IMR-90 (cell line): Measurements from ENCODE around the gene CTF1. TPM values are rescaled to one million over a fixed set of nuclear protein-coding genes. Genes with fewer than 3 reads are reported as not detected.

ENCODE experiments used
- ATAC-seq: fragments of 200-7000 bp; cut with Tn5 transposase; 2 replicates; pipeline ENCODE4 v1.9.1; 2020; ENCODE audit warnings: low read depth, mild to moderate bottlenecking, moderate library complexity
- BruUV-seq: library from RNA; stranded (reverse); fragments of 400-500 nt; replicated peaks from 2 replicates; lab custom pipeline; 2021; lab: Mats Ljungman, UMichigan
- CTCF ChIA-PET: fragments of 300-600 bp; formaldehyde crosslinking; extraction: SDS; loops from one replicate; lab custom pipeline; 2021; ENCODE audit warnings: antibody characterized with exemption; lab: Yijun Ruan, JAX
- POLR2A ChIA-PET: fragments of 300-600 bp; sonication (Branson Sonifier 250); formaldehyde crosslinking; loops from one replicate; lab custom pipeline; 2022; ENCODE audit warnings: antibody characterized with exemption; ENCODE audit not compliant: unreplicated experiment; lab: Charles Lee
- DNase-seq: peaks from one replicate; pipeline ENCODE4 v3.0.0; 2013
- H2AFZ ChIP-seq: replicated peaks from 2 replicates; pipeline ENCODE3; 2013; ENCODE audit warnings: low read length, mild to moderate bottlenecking; ENCODE audit not compliant: poor library complexity
- H2AK5ac ChIP-seq: 2 replicates; pipeline ENCODE4 v1.6.1; 2013; ENCODE audit warnings: low read depth, low read length, inconsistent platforms
- H2AK9ac ChIP-seq: replicated peaks from 2 replicates; pipeline ENCODE3; 2013; ENCODE audit warnings: mild to moderate bottlenecking, low read depth, low read length, moderate library complexity; ENCODE audit not compliant: poor library complexity
- H2BK120ac ChIP-seq: 2 replicates; pipeline ENCODE4 v1.6.1; 2013; ENCODE audit warnings: low read depth, low read length, inconsistent platforms
- H2BK15ac ChIP-seq: 3 replicates; pipeline ENCODE4 v1.6.1; 2013; ENCODE audit warnings: low read depth, low read length, inconsistent platforms
- H2BK20ac ChIP-seq: 2 replicates; pipeline ENCODE4 v1.6.1; 2013; ENCODE audit warnings: low read depth, mild to moderate bottlenecking, inconsistent platforms, low read length, moderate library complexity
- H2BK5ac ChIP-seq: 2 replicates; pipeline ENCODE4 v1.6.1; 2013; ENCODE audit warnings: mild to moderate bottlenecking, low read depth, low read length, inconsistent platforms; ENCODE audit not compliant: poor library complexity, severe bottlenecking
- H3K14ac ChIP-seq: replicated peaks from 2 replicates; pipeline ENCODE4 v1.6.1; 2013; ENCODE audit warnings: low read depth, low read length, inconsistent platforms
- H3K18ac ChIP-seq: 2 replicates; pipeline ENCODE4 v1.6.1; 2013; ENCODE audit warnings: low read depth, low read length, control low read depth
- H3K23ac ChIP-seq: 2 replicates; pipeline ENCODE4 v1.6.1; 2013; ENCODE audit warnings: low read depth, low read length, inconsistent platforms
- H3K27ac ChIP-seq: 2 replicates; pipeline ENCODE4 v1.5.1; 2013; ENCODE audit warnings: mild to moderate bottlenecking, control low read depth, low read length; ENCODE audit not compliant: insufficient read depth
- H3K27me3 ChIP-seq: 2 replicates; pipeline ENCODE4 v1.6.1; 2013; ENCODE audit warnings: low read length; ENCODE audit not compliant: control insufficient read depth, insufficient read depth
- H3K36me3 ChIP-seq: 2 replicates; pipeline ENCODE4 v1.6.1; 2013; ENCODE audit warnings: low read length, mixed read lengths; ENCODE audit not compliant: control insufficient read depth, insufficient read depth
- H3K4ac ChIP-seq: 2 replicates; pipeline ENCODE4 v1.6.1; 2013; ENCODE audit warnings: low read depth, low read length, inconsistent platforms
- H3K4me1 ChIP-seq: 2 replicates; pipeline ENCODE4 v1.6.1; 2013; ENCODE audit warnings: low read length, mixed read lengths; ENCODE audit not compliant: control insufficient read depth, insufficient read depth
- H3K4me2 ChIP-seq: 2 replicates; pipeline ENCODE4 v1.6.1; 2013; ENCODE audit warnings: low read depth, mild to moderate bottlenecking, control low read depth, low read length, moderate library complexity
- H3K4me3 ChIP-seq: 2 replicates; pipeline ENCODE4 v1.5.1; 2013; ENCODE audit warnings: low read depth, mild to moderate bottlenecking, control low read depth, low read length, moderate library complexity; ENCODE audit not compliant: insufficient read depth
- H3K56ac ChIP-seq: 2 replicates; pipeline ENCODE4 v1.6.1; 2013; ENCODE audit warnings: low read length, inconsistent platforms; ENCODE audit not compliant: insufficient read depth; ENCODE audit errors: extremely low read depth
- H3K79me1 ChIP-seq, 2 experiments: 2 replicates each; pipeline ENCODE4 v1.6.1; 2013; ENCODE audit warnings: low read length in 2 of 2, inconsistent platforms in 1 of 2, low read depth in 1 of 2
- H3K9ac ChIP-seq: 2 replicates; pipeline ENCODE4 v1.6.1; 2013; ENCODE audit warnings: low read depth, low read length, control low read depth
- H3K9me1 ChIP-seq: 2 replicates; pipeline ENCODE4 v1.6.1; 2013; ENCODE audit warnings: low read length, inconsistent platforms; ENCODE audit not compliant: insufficient read depth
- H3K9me3 ChIP-seq: 2 replicates; pipeline ENCODE4 v1.6.1; 2013; ENCODE audit warnings: low read length; ENCODE audit not compliant: control insufficient read depth, insufficient read depth
- H4K20me1 ChIP-seq: 2 replicates; pipeline ENCODE4 v1.6.1; 2013; ENCODE audit warnings: low read length, inconsistent platforms; ENCODE audit not compliant: insufficient read depth
- H4K5ac ChIP-seq: 2 replicates; pipeline ENCODE4 v1.6.1; 2013; ENCODE audit warnings: mild to moderate bottlenecking, low read depth, low read length, control low read depth
- H4K8ac ChIP-seq, 2 experiments: 2 replicates each; pipeline ENCODE4 v1.6.1; 2013; ENCODE audit warnings: low read depth in 2 of 2, low read length in 2 of 2, control low read depth in 1 of 2, inconsistent platforms in 1 of 2
- H4K91ac ChIP-seq: 2 replicates; pipeline ENCODE4 v1.6.1; 2013; ENCODE audit warnings: low read depth, low read length, inconsistent platforms; ENCODE audit not compliant: insufficient read depth
- BHLHE40 ChIP-seq: fragments of 150-350 bp; IDR thresholded peaks from 2 replicates; pipeline ENCODE4 v1.6.1; 2016; ENCODE audit warnings: mild to moderate bottlenecking, low read depth, low read length
- CEBPB ChIP-seq: IDR thresholded peaks from 2 replicates; pipeline ENCODE4 v1.6.1; 2012; ENCODE audit warnings: low read depth, low read length, improper control_type of control experiment
- POLR2A ChIP-seq: IDR thresholded peaks from 2 replicates; pipeline ENCODE4 v1.6.1; 2012; ENCODE audit warnings: mild to moderate bottlenecking, low read depth, low read length
- RAD21 ChIP-seq: IDR thresholded peaks from 2 replicates; pipeline ENCODE4 v1.6.1; 2012; ENCODE audit warnings: low read length, improper control_type of control experiment
- SMC3 ChIP-seq: fragments of 150-350 bp; IDR thresholded peaks from 2 replicates; pipeline ENCODE4 v1.6.1; 2016; ENCODE audit warnings: low read depth, mild to moderate bottlenecking, antibody characterized with exemption, low read length, moderate library complexity
- WGBS, 2 experiments: methylation state at CpG; one replicate each; pipeline versions ENCODE4 v1.1.5 to v1.1.7; 2013; ENCODE audit warnings: missing lambda C conversion rate in 2 of 2; ENCODE audit not compliant: insufficient read length in 1 of 2; ENCODE audit errors: extremely low coverage in 2 of 2; 5-methylcytosine and 5-hydroxymethylcytosine counted together
- dilution Hi-C: fragments of 300-500 bp; cut with HindIII; formaldehyde crosslinking; loops from one replicate; pipeline ENCODE4 v1.14.3; 2018; ENCODE audit warnings: low sequenced_read_pairs; ENCODE audit not compliant: unreplicated experiment
- in situ Hi-C: fragments of 300-500 bp; cut with MboI; formaldehyde crosslinking; loops from 3 replicates; pipeline ENCODE4 v1.14.3; 2019; ENCODE audit warnings: low sequenced_read_pairs, inconsistent platforms, mixed read lengths
- intact Hi-C: fragments of 100-400 bp; cut with micrococcal nuclease; formaldehyde crosslinking; loops from 2 replicates; pipeline ENCODE4 v1.10.0; 2022
- polyA plus RNA-seq, 3 experiments: library from polyadenylated mRNA; depleted of rRNA; stranded (reverse); fragments of >200 nt; gene quantifications; 2 replicates each; pipeline ENCODE4 v1.2.3, GENCODE V29; 2012; ENCODE audit warnings: low replicate concordance in 1 of 3
- total RNA-seq: library from RNA; depleted of rRNA; stranded (reverse); fragments of >200 nt; gene quantifications from 2 replicates; pipeline ENCODE4 v1.2.3, GENCODE V29; 2012
- TF ChIP-seq, protein P1 (sequence below): conservative IDR thresholded peaks from 2 replicates; pipeline ENCODE4 v1.5.1; 2012; ENCODE audit warnings: mild to moderate bottlenecking, low read depth, low read length, improper control_type of control experiment

Gene CTF1
- total and polyA plus RNA-seq, 2 of the 4 experiments (the other 2 are of a cell fraction): 0.18 to 12.9 TPM

DNA sequence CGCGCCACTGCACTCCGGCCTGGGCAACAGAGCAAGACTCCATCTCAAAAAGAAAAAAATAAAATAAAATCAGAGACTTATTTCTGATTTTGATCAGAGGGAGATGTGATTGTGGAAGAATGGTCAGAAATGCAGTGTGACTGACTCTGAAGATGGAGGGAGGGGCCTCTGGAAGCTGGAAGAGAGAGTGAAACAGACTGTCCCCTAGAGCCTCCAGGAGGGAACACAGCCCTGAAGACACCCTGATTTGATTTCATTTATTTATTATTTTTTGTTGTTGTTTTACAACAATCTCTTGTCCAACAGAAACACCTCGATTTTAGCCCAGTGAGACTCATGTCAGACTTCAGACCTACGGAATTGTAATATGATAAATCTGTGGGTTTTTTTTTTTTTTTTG lies 28.7 kb upstream of the CTF1 start:
- no TSS peak for BruUV-seq
- H3K18ac ChIP-seq: no peak overlapping the region
- intact Hi-C loops: no loop called here
- H4K91ac ChIP-seq: no peak overlapping the region
- H2AFZ ChIP-seq: no peak overlapping the region
- in situ Hi-C loops: no loop called here
- H2BK15ac ChIP-seq: no peak overlapping the region
- H4K8ac ChIP-seq: no peak overlapping the region
- no peak overlapping the region for H2BK5ac ChIP-seq
- no peak overlapping the region for H3K4me2 ChIP-seq
- peaks cover 2% of the 10 kb centered on the region; the same call in 1 of the 2 replicates for H3K36me3 ChIP-seq
- H4K20me1 ChIP-seq: no peaks in the 10 kb centered on the region
- DNase-seq (no peak), ATAC-seq (peak; percentile 67)
- H3K23ac ChIP-seq: no peak overlapping the region
- dilution Hi-C loops: no loop called here
- no peak overlapping the region for H4K5ac ChIP-seq
- H3K27me3 ChIP-seq: no peaks in the 10 kb centered on the region
- H2AK5ac ChIP-seq: no peak overlapping the region
- H2BK20ac ChIP-seq: no peak overlapping the region
- ChIA-PET POLR2A (no interaction called here), CTCF (no interaction called here)
- H3K79me1 ChIP-seq: peaks cover 0 to 17% of the 10 kb centered on the region in 2 experiments; a peak in 2 of 4 replicates
- H3K9me3 ChIP-seq: no peaks in the 10 kb centered on the region
- no peak for TF ChIP-seq CEBPB
- no peak for TF ChIP-seq POLR2A
- peak; percentile 20; the same call in 1 of the 2 replicates for TF ChIP-seq RAD21
- TF ChIP-seq SMC3: peak; percentile 7; the same call in 1 of the 2 replicates
- TF ChIP-seq, protein P1, sequence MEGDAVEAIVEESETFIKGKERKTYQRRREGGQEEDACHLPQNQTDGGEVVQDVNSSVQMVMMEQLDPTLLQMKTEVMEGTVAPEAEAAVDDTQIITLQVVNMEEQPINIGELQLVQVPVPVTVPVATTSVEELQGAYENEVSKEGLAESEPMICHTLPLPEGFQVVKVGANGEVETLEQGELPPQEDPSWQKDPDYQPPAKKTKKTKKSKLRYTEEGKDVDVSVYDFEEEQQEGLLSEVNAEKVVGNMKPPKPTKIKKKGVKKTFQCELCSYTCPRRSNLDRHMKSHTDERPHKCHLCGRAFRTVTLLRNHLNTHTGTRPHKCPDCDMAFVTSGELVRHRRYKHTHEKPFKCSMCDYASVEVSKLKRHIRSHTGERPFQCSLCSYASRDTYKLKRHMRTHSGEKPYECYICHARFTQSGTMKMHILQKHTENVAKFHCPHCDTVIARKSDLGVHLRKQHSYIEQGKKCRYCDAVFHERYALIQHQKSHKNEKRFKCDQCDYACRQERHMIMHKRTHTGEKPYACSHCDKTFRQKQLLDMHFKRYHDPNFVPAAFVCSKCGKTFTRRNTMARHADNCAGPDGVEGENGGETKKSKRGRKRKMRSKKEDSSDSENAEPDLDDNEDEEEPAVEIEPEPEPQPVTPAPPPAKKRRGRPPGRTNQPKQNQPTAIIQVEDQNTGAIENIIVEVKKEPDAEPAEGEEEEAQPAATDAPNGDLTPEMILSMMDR: peak; percentile 22; the same call in 1 of the 2 replicates
- TF ChIP-seq BHLHE40: no peak
- H3K14ac ChIP-seq: no peak overlapping the region
- no peak overlapping the region for H2BK120ac ChIP-seq
- peaks cover 4% of the 10 kb centered on the region; the same call in 1 of the 2 replicates for H3K9me1 ChIP-seq
- WGBS, 2 experiments: no CpG with 5 or more reads among the region's 5 CpGs
- no peak overlapping the region for H3K4me3 ChIP-seq
- H3K9ac ChIP-seq: no peak overlapping the region
- no peak overlapping the region for H3K56ac ChIP-seq
- H2AK9ac ChIP-seq: no peak overlapping the region
- no peak overlapping the region for H3K27ac ChIP-seq
- no peaks in the 10 kb centered on the region for H3K4me1 ChIP-seq
- H3K4ac ChIP-seq: no peak overlapping the region
